NCI-H2171 (cell line): ENCODE results near the gene RNF10.
"Not testable (repeated sequence)": the region's sequence is repeated elsewhere in the genome, so short reads cannot be mapped to it uniquely, and the experiment has no call there.

Experiments
- DNase-seq: peaks from one replicate; lab custom pipeline; 2025; lab: John Stamatoyannopoulos, UW

RNF10 gene

DNA sequence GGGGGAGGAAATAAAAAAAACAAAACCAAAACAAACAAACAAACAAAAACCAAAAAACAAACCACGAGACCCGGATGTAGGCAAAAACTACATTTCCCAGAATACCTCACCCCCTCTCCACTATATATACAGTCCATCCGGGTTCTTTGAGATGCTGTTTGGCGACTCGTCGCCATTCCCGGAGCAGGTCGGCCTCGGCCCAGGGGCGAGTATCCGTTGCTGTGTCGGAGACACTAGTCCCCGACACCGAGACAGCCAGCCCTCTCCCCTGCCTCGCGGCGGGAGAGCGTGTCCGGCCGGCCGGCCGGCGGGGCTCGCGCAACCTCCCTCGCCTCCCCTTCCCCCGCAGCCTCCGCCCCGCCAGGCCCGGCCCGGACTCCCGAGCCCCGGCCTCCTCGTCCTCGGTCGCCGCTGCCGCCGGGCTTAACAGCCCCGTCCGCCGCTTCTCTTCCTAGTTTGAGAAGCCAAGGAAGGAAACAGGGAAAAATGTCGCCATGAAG lies at the start of gene RNF10:
RNF10 (plus strand) TSS at position 154 of the 500 bp plus-strand sequence. CDS start 456 bp downstream, outside the sequence.
- peak; percentile 88 for DNase-seq

- no peak for DNase-seq
Observed at GRCh38 chr12:120485961-120486881, 47.9 kb upstream of the RNF10 start.

GRCh38 chr12:120487552-120487951 lies 46.6 kb upstream of the RNF10 start:
- DNase-seq = not testable (repeated sequence)

- DNase-seq = no peak
Observed at GRCh38 chr12:120488057-120488640, 46.0 kb upstream of the RNF10 start.

DNA sequence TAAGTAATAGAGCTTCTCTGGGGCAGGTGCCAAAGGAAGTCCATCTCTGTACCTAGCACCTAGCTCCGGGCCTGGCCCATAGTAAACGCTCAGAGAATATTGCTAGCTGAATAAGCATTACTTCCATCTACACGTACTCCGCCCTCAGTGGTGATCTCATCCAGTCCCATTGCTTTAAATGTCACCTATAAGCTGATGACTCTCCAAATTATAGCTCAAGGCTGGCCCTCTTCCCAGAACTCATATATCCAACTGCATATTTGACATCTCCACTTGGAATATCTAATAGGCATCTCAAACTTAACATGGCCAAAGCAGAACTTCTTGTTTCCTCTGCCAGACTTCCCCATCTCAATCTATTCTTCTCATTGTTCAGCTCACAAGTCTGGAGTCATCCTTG lies 45.1 kb upstream of the RNF10 start:
- DNase-seq = no peak

GRCh38 chr12:120490325-120490724 lies 43.8 kb upstream of the RNF10 start:
- DNase-seq = no peak

DNA sequence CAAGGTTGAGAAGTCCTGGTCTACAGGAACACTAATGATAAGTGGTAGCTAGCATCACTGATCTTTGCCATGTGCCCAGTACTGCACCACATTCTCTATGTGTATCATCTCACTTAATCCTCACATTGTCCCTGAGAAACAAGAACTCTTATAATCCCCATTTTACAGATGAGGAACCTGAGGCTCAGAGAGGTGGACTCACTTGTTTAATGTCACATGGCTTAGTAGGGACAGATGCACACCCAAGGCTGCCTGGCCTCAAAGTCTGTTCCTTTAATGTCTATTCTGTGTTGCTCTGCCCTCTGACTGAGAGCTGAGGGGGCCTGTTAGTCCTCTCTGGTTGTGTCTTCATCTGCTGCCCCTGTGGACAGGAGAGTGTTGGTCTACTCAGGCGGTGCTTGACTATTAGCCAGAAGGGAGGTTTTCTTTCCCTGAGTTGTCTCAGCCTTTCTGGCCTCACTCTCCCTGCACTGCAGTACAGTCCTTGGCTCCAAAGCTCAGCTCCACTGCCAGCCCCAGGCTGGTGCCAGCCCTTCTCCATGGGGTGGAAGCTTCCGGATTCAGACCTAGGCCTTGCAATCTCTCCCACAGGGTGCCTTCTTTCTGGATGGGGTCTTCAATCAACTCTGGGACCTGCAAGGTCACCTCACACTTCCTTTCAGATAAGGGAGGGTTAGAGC lies 43.2 kb upstream of the RNF10 start:
- no peak for DNase-seq

DNA sequence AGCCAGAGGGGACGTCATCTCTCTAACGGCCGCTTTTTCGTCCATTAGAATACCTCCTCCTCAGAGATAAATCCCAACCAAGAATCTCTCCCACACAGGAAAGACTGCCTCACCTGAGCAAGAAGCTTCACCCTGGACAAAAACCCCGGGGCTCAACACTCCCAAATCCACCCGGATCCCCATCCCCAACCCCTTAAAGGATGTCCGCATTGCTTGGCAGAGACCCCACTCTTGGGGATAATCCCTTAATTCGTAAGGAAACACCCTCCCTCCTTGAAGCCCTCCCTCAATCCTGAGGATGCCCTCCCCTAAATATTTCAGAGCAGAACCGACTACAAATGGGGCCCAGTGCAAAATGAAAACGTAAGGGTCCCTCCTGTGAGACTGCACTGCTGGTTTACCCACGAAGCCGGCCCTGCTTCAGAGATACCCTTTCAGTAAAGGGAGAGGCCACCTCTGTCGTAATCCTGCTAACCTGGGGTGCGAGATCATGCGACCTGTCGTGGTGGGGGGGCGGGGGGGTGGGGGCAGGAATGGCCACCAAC lies 38.9 kb upstream of the RNF10 start:
- no peak for DNase-seq

DNA sequence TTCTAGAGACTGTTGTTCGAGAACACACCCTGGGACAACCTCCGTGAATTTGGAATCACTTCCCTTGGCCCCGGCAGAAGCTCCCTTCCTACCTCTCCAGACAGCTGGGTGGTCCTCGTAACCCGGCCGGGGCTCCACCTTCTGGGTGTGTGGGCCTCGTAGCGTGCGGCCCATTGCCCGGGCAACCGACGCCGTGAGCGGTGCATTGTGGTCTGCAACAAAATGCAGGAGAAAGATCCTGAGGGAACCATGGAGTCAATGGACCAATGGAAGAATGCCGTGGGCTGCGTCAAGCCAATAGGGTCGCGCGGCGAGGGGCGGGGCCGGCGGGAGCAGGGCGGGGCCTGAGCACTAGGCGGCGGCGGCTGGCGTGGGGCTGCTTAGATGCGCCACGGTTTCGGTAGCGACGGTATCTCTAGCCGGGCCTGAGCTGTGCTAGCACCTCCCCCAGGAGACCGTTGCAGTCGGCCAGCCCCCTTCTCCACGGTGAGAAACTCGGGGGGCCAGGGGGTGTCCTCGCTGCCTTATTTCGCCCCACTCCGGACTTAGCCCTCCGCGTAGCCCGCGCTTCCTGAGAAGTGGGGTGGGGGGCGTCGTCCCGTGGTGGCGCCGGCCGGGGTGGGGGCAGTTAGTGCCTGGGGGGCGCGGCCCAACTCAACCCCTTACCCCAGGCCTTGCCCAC lies 38.3 kb upstream of the RNF10 start, which contains the start of gene DYNLL1:
DYNLL1 (plus strand) TSS at position 383 of the 682 bp plus-strand sequence. CDS start 309 bp downstream, outside the sequence.
- DNase-seq = peak; percentile 95

GRCh38 chr12:120496413-120497340 lies 37.5 kb upstream of the RNF10 start:
- DNase-seq = peak; percentile 45

DNA sequence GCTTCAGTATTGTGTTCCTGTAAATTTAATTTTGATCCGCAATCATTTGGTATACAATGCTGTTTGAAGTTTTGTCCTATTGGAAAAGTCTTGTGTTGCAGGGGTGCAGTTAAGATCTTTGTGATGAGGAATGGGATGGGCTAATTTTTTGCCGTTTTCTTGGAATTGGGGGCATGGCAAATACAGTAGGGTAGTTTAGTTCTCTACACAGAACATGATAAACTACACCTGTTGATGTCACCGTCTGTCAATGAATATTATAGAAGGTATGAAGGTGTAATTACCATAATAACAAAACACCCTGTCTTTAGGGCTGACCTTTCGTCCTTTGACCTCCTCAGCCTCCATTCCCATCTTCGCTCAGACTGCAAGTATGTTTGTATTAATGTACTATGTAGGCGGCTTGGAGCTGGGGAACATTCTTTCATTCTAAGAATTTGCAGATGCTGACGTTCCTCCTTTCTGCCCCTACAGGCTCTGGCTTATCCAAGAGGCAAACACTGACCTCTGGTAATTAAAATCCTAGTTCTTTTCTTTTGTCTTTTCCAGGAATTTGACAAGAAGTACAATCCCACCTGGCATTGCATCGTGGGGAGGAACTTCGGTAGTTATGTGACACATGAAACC lies 36.5 kb upstream of the RNF10 start:
- no peak for DNase-seq

DNA sequence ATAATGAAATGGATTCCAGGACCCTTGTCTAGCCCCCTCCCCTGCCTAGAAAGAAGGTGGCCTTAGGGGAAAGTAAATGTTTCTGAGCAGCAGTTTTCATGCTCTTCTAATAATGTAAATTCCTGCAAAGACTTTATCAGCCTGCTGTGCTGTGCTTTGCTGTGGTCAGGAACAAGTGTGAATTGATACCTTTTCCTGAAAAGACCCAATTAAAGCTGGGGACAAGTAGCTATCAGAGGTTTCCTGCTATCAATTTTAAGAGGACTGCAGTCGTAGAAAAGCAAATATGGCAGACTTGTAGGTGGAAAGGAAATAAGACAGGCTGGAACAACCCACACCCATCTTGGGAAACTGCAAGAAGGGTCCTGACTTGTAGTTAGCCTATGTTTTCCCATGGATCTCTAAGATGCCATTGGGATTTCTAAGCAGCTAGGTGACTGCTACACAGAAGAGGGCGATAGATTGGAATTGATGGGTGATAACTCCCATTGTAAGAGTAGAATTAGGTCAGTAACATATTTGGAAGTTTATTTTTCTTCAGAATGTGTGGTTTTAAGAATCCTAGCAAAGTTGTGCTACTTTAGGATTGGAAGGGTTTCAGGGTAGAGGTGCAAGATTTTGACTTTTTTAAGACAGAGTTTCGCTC lies 35.2 kb upstream of the RNF10 start:
- DNase-seq = no peak

DNA sequence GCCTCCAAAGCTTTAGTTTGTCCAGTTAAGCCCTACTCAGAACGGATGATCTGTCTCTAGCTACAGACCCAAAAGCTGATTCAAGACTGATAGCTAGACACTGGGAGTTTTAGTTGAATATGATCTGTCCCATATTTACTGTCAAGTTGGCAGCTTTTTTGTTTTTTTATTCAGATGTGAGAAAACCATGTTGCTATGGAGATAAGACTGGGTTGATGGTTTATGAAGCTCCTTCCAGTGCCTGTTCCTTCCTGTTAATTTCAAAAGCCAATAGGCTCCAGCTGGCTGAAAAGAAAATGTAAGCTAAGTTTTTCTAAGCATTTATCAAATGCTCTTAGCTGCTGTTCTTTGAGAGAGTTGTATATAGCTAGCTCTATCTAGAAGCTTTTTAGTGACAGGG lies 33.6 kb upstream of the RNF10 start:
- no peak for DNase-seq

DNA sequence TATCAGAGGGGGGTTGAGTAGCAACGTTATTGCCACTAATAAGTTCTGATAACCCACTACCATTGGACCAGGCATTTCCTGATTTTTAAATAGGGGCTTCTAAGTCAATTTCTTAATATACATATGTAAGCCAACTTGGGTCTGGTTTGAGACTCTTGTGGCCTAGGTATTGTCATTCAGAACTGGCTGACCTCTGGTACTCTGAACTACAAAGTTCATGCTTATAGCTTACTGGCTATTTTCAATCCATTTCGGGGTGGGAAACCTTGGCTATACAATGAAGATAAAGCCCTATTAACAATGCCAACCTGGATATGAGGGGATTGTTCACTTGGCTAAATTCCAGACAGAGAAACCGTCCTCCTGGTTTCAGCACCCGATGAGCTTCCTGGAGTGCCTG lies 29.6 kb upstream of the RNF10 start:
- DNase-seq = no peak

- DNase-seq = no peak
Observed at GRCh38 chr12:120508537-120508936, 25.6 kb upstream of the RNF10 start.

GRCh38 chr12:120514002-120514401 lies 20.2 kb upstream of the RNF10 start:
- DNase-seq = no peak

GRCh38 chr12:120515496-120515895 lies 18.7 kb upstream of the RNF10 start:
- no peak for DNase-seq

GRCh38 chr12:120519324-120519723 lies 14.8 kb upstream of the RNF10 start:
- not testable (repeated sequence) for DNase-seq

- DNase-seq = no peak
Observed at GRCh38 chr12:120522568-120522967, 11.6 kb upstream of the RNF10 start.
